H1 (cell line): Measurements from ENCODE around the gene LIG3.

Source experiments
- CHD2 ChIP-seq: IDR thresholded peaks from 2 replicates; pipeline ENCODE4 v1.6.1; 2012; ENCODE audit warnings: low read length, improper control_type of control experiment
- CTCF ChIP-seq, 3 experiments: IDR thresholded peaks; 1 replicate in 2 of 3; 2 replicates in 1 of 3; pipeline versions ENCODE4 v1.5.1 to v1.6.1; 2011; ENCODE audit warnings: low read length in 3 of 3, mild to moderate bottlenecking in 3 of 3, inconsistent platforms in 2 of 3, low read depth in 1 of 3, moderate library complexity in 1 of 3; ENCODE audit not compliant: insufficient read depth in 1 of 3; ENCODE audit errors: control extremely low read depth in 1 of 3

GRCh38 chr17:34979153-34979552 is 1.2 kb upstream of the LIG3 start:
- no peak for TF ChIP-seq CHD2
- TF ChIP-seq CTCF (IDR thresholded peaks at IDR 0.05; ENCODE audit: control extremely low read depth in 1 of 3, insufficient read depth in 1 of 3, low read depth in 1 of 3, low read length in 3 of 3): no peak
